ENCODE data around the gene ZNF407. TPM values are rescaled to one million over a fixed set of nuclear protein-coding genes. Genes with fewer than 3 reads are reported as not detected.
A peak's percentile ranks its signal among the peaks of the same experiment; 100 is the strongest.

Gene ZNF407
- total and polyA plus RNA-seq, 7 experiments from 2014 or later: 6.8 to 31.3 (median 27.9) TPM

- intact Hi-C loops (cut with micrococcal nuclease): no loop called here
- no peak for ATAC-seq
- Mint-ChIP-seq H3K36me3 (peaks cover 0 to 37% (median 19%) of the 10 kb centered on the region in 5 donors), H3K27ac (no peak overlapping the region), H3K9me3 (no peaks in the 10 kb centered on the region), H3K4me3 (no peak overlapping the region), H3K4me1 (peaks cover 0 to 1% (median 0%) of the 10 kb centered on the region in 7 donors), H3K27me3 (no peaks in the 10 kb centered on the region)
- no peaks in the 10 kb centered on the region for H3K36me3 ChIP-seq (ENCODE audit: control insufficient read depth in 2 of 3, insufficient read depth in 3 of 3, low read length in 3 of 3)
- ChIA-PET CTCF (no interaction called here), POLR2A (no interaction called here)
- no peak overlapping the region for H3K4me3 ChIP-seq (ENCODE audit: low read length)
- no peaks in the 10 kb centered on the region for H3K9me3 ChIP-seq (ENCODE audit: control insufficient read depth in 2 of 3, low read length in 3 of 3)
- no peaks in the 10 kb centered on the region for H3K4me1 ChIP-seq (ENCODE audit: control insufficient read depth in 2 of 2, insufficient read depth in 2 of 2, low read length in 2 of 2)
- no peak for DNase-seq
- no peak overlapping the region for H3K27ac ChIP-seq (ENCODE audit: low read depth, low read length)
- no peaks in the 10 kb centered on the region for H3K27me3 ChIP-seq (ENCODE audit: control insufficient read depth in 2 of 2, insufficient read depth in 2 of 2, low read length in 2 of 2)
Measured at GRCh38 chr18:75047240-75047961, 449.7 kb downstream of the ZNF407 start.

- CTCF ChIA-PET: no interaction called here
- Mint-ChIP-seq H3K9me3 (no peaks in the 10 kb centered on the region), H3K4me1 (peaks cover 0 to 7% (median 0%) of the 10 kb centered on the region in 7 donors), H3K27me3 (no peaks in the 10 kb centered on the region), H3K36me3 (peaks cover 0 to 40% (median 14%) of the 10 kb centered on the region in 5 donors), H3K4me3 (no peak overlapping the region), H3K27ac (no peak overlapping the region)
- DNase-seq (no peak), ATAC-seq (no peak)
- Histone ChIP-seq H3K4me3 (ENCODE audit: low read length) (no peak overlapping the region), H3K27ac (ENCODE audit: low read depth, low read length) (no peak overlapping the region), H3K9me3 (ENCODE audit: control insufficient read depth in 2 of 3, low read length in 3 of 3) (no peaks in the 10 kb centered on the region), H3K4me1 (ENCODE audit: control insufficient read depth in 2 of 2, insufficient read depth in 2 of 2, low read length in 2 of 2) (no peaks in the 10 kb centered on the region), H3K36me3 (ENCODE audit: control insufficient read depth in 2 of 3, insufficient read depth in 3 of 3, low read length in 3 of 3) (no peaks in the 10 kb centered on the region), H3K27me3 (ENCODE audit: control insufficient read depth in 2 of 2, insufficient read depth in 2 of 2, low read length in 2 of 2) (no peaks in the 10 kb centered on the region)
- POLR2A ChIA-PET: no interaction called here
- intact Hi-C loops (cut with micrococcal nuclease): no loop called here
Measured at GRCh38 chr18:75048776-75049454, 451.2 kb downstream of the ZNF407 start.

- Histone ChIP-seq H3K36me3 (ENCODE audit: control insufficient read depth in 2 of 3, insufficient read depth in 3 of 3, low read length in 3 of 3) (no peaks in the 10 kb centered on the region), H3K4me3 (ENCODE audit: low read length) (no peak overlapping the region), H3K9me3 (ENCODE audit: control insufficient read depth in 2 of 3, low read length in 3 of 3) (no peaks in the 10 kb centered on the region), H3K27ac (ENCODE audit: low read depth, low read length) (no peak overlapping the region), H3K27me3 (ENCODE audit: control insufficient read depth in 2 of 2, insufficient read depth in 2 of 2, low read length in 2 of 2) (no peaks in the 10 kb centered on the region), H3K4me1 (ENCODE audit: control insufficient read depth in 2 of 2, insufficient read depth in 2 of 2, low read length in 2 of 2) (no peaks in the 10 kb centered on the region)
- CTCF ChIA-PET: no interaction called here
- H3K4me3 Mint-ChIP-seq: no peak overlapping the region
- peak overlapping the region in 1 of 9 donors; percentile 30 for H3K27ac Mint-ChIP-seq
- no peaks in the 10 kb centered on the region for H3K27me3 Mint-ChIP-seq
- H3K36me3 Mint-ChIP-seq: peaks cover 0 to 40% (median 14%) of the 10 kb centered on the region in 5 donors
- POLR2A ChIA-PET: no interaction called here
- H3K9me3 Mint-ChIP-seq: no peaks in the 10 kb centered on the region
- no peak for DNase-seq
- H3K4me1 Mint-ChIP-seq: peaks cover 0 to 7% (median 0%) of the 10 kb centered on the region in 7 donors
- intact Hi-C loops (cut with micrococcal nuclease): no loop called here
- ATAC-seq: no peak
Measured at GRCh38 chr18:75049455-75049789, 451.8 kb downstream of the ZNF407 start.

GRCh38 chr18:75051757-75052156 is 454.1 kb downstream of the ZNF407 start:
- H3K4me1 ChIP-seq (ENCODE audit: control insufficient read depth in 2 of 2, insufficient read depth in 2 of 2, low read length in 2 of 2): no peaks in the 10 kb centered on the region
- no peaks in the 10 kb centered on the region for H3K36me3 ChIP-seq (ENCODE audit: control insufficient read depth in 2 of 3, insufficient read depth in 3 of 3, low read length in 3 of 3)
- Mint-ChIP-seq H3K27ac (no peak overlapping the region), H3K36me3 (peaks cover 0 to 39% (median 14%) of the 10 kb centered on the region in 5 donors), H3K9me3 (no peaks in the 10 kb centered on the region), H3K4me1 (peaks cover 0 to 7% (median 0%) of the 10 kb centered on the region in 7 donors), H3K27me3 (no peaks in the 10 kb centered on the region), H3K4me3 (no peak overlapping the region)
- intact Hi-C loops (cut with micrococcal nuclease): no loop called here
- H3K4me3 ChIP-seq (ENCODE audit: low read length): no peak overlapping the region
- no peak for ATAC-seq
- ChIA-PET POLR2A (interaction anchor here (0.7 kb wide), 1 partner anchor 32 kb away, joined by 3 read pairs; no protein-coding TSS in a partner anchor), CTCF (interaction anchor here (0.7 kb wide), 1 partner anchor 100 kb away, joined by 3 read pairs; no protein-coding TSS in a partner anchor)
- H3K27me3 ChIP-seq (ENCODE audit: control insufficient read depth in 2 of 2, insufficient read depth in 2 of 2, low read length in 2 of 2): no peaks in the 10 kb centered on the region
- H3K27ac ChIP-seq (ENCODE audit: low read depth, low read length): no peak overlapping the region
- DNase-seq: no peak
- no peaks in the 10 kb centered on the region for H3K9me3 ChIP-seq (ENCODE audit: control insufficient read depth in 2 of 3, low read length in 3 of 3)

GRCh38 chr18:75052475-75052874 is 454.8 kb downstream of the ZNF407 start:
- no peak for ATAC-seq
- no peaks in the 10 kb centered on the region for H3K27me3 Mint-ChIP-seq
- H3K27ac ChIP-seq (ENCODE audit: low read depth, low read length): no peak overlapping the region
- intact Hi-C loops (cut with micrococcal nuclease): no loop called here
- no peak overlapping the region for H3K4me3 Mint-ChIP-seq
- ChIA-PET CTCF (no interaction called here), POLR2A (no interaction called here)
- no peak overlapping the region for H3K27ac Mint-ChIP-seq
- H3K36me3 ChIP-seq (ENCODE audit: control insufficient read depth in 2 of 3, insufficient read depth in 3 of 3, low read length in 3 of 3): no peaks in the 10 kb centered on the region
- peaks cover 0 to 7% (median 0%) of the 10 kb centered on the region in 7 donors for H3K4me1 Mint-ChIP-seq
- H3K27me3 ChIP-seq (ENCODE audit: control insufficient read depth in 2 of 2, insufficient read depth in 2 of 2, low read length in 2 of 2): no peaks in the 10 kb centered on the region
- H3K36me3 Mint-ChIP-seq: peaks cover 0 to 34% (median 9%) of the 10 kb centered on the region in 5 donors
- H3K4me1 ChIP-seq (ENCODE audit: control insufficient read depth in 2 of 2, insufficient read depth in 2 of 2, low read length in 2 of 2): no peaks in the 10 kb centered on the region
- no peak overlapping the region for H3K4me3 ChIP-seq (ENCODE audit: low read length)
- no peaks in the 10 kb centered on the region for H3K9me3 ChIP-seq (ENCODE audit: control insufficient read depth in 2 of 3, low read length in 3 of 3)
- no peak for DNase-seq
- no peaks in the 10 kb centered on the region for H3K9me3 Mint-ChIP-seq

- Mint-ChIP-seq H3K9me3 (no peaks in the 10 kb centered on the region), H3K27ac (no peak overlapping the region), H3K4me1 (peaks cover 0 to 7% (median 0%) of the 10 kb centered on the region in 7 donors), H3K4me3 (no peak overlapping the region), H3K36me3 (peaks cover 0 to 33% (median 9%) of the 10 kb centered on the region in 5 donors), H3K27me3 (no peaks in the 10 kb centered on the region)
- ChIA-PET POLR2A (no interaction called here), CTCF (no interaction called here)
- DNase-seq: no peak
- intact Hi-C loops (cut with micrococcal nuclease): no loop called here
- Histone ChIP-seq H3K36me3 (ENCODE audit: control insufficient read depth in 2 of 3, insufficient read depth in 3 of 3, low read length in 3 of 3) (no peaks in the 10 kb centered on the region), H3K27me3 (ENCODE audit: control insufficient read depth in 2 of 2, insufficient read depth in 2 of 2, low read length in 2 of 2) (no peaks in the 10 kb centered on the region), H3K27ac (ENCODE audit: low read depth, low read length) (no peak overlapping the region), H3K4me1 (ENCODE audit: control insufficient read depth in 2 of 2, insufficient read depth in 2 of 2, low read length in 2 of 2) (no peaks in the 10 kb centered on the region), H3K4me3 (ENCODE audit: low read length) (no peak overlapping the region), H3K9me3 (ENCODE audit: control insufficient read depth in 2 of 3, low read length in 3 of 3) (no peaks in the 10 kb centered on the region)
- no peak for ATAC-seq
Measured at GRCh38 chr18:75053028-75053629, 455.5 kb downstream of the ZNF407 start.
